Thoracic aorta (tissue), 2 donors: ENCODE data around the gene PARP6. TPM values are rescaled to one million over a fixed set of nuclear protein-coding genes. Genes with fewer than 3 reads are reported as not detected.

Source experiments
- ATAC-seq: fragments of 150-250 bp; one replicate; pipeline ENCODE4 v1.8.0; 2017; ENCODE audit warnings: low read depth; ENCODE audit not compliant: insufficient number of reproducible peaks, low FRiP score
- DNase-seq: peaks from one replicate; pipeline ENCODE4 v3.0.0-alpha.2; 2020; ENCODE audit warnings: low spot score
- H3K27ac ChIP-seq, 2 donors: fragments of 200-600 bp; sonication (generic); 1 replicate in 1 of 2; 2 replicates in 1 of 2; pipeline ENCODE4 v1.5.1; 2016; ENCODE audit warnings: mild to moderate bottlenecking in 2 of 2, moderate library complexity in 2 of 2
- H3K27me3 ChIP-seq: fragments of 200-600 bp; sonication (generic); replicated peaks from 2 replicates; pipeline ENCODE4 v1.6.0; 2016; ENCODE audit warnings: mild to moderate bottlenecking; ENCODE audit not compliant: insufficient read depth
- H3K36me3 ChIP-seq: fragments of 200-600 bp; sonication (generic); one replicate; pipeline ENCODE4 v1.5.1; 2016
- H3K4me1 ChIP-seq, 2 donors: fragments of 200-600 bp; sonication (generic); 1 replicate in 1 of 2; 2 replicates in 1 of 2; pipeline versions ENCODE4 v1.5.1 to v1.6.0; 2016; ENCODE audit warnings: low read depth in 2 of 2, mild to moderate bottlenecking in 1 of 2; ENCODE audit not compliant: control insufficient read depth in 1 of 2
- H3K4me3 ChIP-seq: fragments of 200-600 bp; sonication (generic); 2 replicates; pipeline ENCODE4 v1.5.1; 2016; ENCODE audit warnings: mild to moderate bottlenecking
- H3K9me3 ChIP-seq: fragments of 200-600 bp; sonication (generic); 2 replicates; pipeline ENCODE4 v1.5.1; 2016
- CTCF ChIP-seq: fragments of 200-600 bp; sonication (generic); IDR thresholded peaks from one replicate; pipeline ENCODE4 v1.5.1; 2019; ENCODE audit warnings: antibody characterized with exemption
- total RNA-seq, 2 donors: library from RNA; depleted of rRNA; stranded (reverse); fragments of >200 nt; gene quantifications; one replicate each; pipeline versions ENCODE4 v1.1.0 to v1.2.3, GENCODE V29; 2016

Gene PARP6
- total RNA-seq, 2 donors from 2014 or later, result 44.0 to 49.9 TPM

GRCh38 chr15:72306211-72306785 is 33.9 kb upstream of the PARP6 start:
- DNase-seq (no peak), ATAC-seq (no peak)
- Histone ChIP-seq H3K27ac (no peak overlapping the region), H3K4me1 (no peaks in the 10 kb centered on the region), H3K4me3 (no peak overlapping the region), H3K27me3 (no peaks in the 10 kb centered on the region), H3K9me3 (no peaks in the 10 kb centered on the region), H3K36me3 (no peaks in the 10 kb centered on the region)
- TF ChIP-seq CTCF, result no peak

GRCh38 chr15:72304596-72304995 is 32.2 kb upstream of the PARP6 start:
- no peak for TF ChIP-seq CTCF
- Histone ChIP-seq H3K36me3 (no peaks in the 10 kb centered on the region), H3K4me1 (no peaks in the 10 kb centered on the region), H3K4me3 (no peak overlapping the region), H3K27ac (no peak overlapping the region), H3K27me3 (no peaks in the 10 kb centered on the region), H3K9me3 (no peaks in the 10 kb centered on the region)
- ATAC-seq (no peak), DNase-seq (no peak)

- ATAC-seq (no peak), DNase-seq (no peak)
- H3K4me1 ChIP-seq, result no peaks in the 10 kb centered on the region
- H3K27me3 ChIP-seq, result no peaks in the 10 kb centered on the region
- no peak overlapping the region for H3K27ac ChIP-seq
- TF ChIP-seq CTCF, result no peak
- H3K36me3 ChIP-seq, result no peaks in the 10 kb centered on the region
- no peaks in the 10 kb centered on the region for H3K9me3 ChIP-seq
- H3K4me3 ChIP-seq, result no peak overlapping the region
Observed at GRCh38 chr15:72302955-72303354, 30.6 kb upstream of the PARP6 start.

- Histone ChIP-seq H3K4me1 (no peaks in the 10 kb centered on the region), H3K36me3 (no peaks in the 10 kb centered on the region), H3K27ac (no peak overlapping the region), H3K27me3 (no peaks in the 10 kb centered on the region), H3K9me3 (no peaks in the 10 kb centered on the region), H3K4me3 (no peak overlapping the region)
- TF ChIP-seq CTCF, result no peak
- DNase-seq (no peak), ATAC-seq (no peak)
Observed at GRCh38 chr15:72289597-72290325, 17.4 kb upstream of the PARP6 start.

- no peak for DNase-seq
- no peaks in the 10 kb centered on the region for H3K27me3 ChIP-seq
- no peaks in the 10 kb centered on the region for H3K9me3 ChIP-seq
- H3K4me3 ChIP-seq, result no peak overlapping the region
- no peak for ATAC-seq
- no peaks in the 10 kb centered on the region for H3K36me3 ChIP-seq
- H3K27ac ChIP-seq, result no peak overlapping the region
- TF ChIP-seq CTCF, result no peak
- no peaks in the 10 kb centered on the region for H3K4me1 ChIP-seq
Observed at GRCh38 chr15:72288796-72289596, 16.6 kb upstream of the PARP6 start.
